NCI-H524 (cell line): ENCODE results near the gene ZBTB8A.
"Not testable (repeated sequence)": the region's sequence is repeated elsewhere in the genome, so short reads cannot be mapped to it uniquely, and the experiment has no call there.

Experiments
- DNase-seq, 2 experiments: peaks; one replicate each; lab custom pipeline; 2025; lab: John Stamatoyannopoulos, UW

Gene ZBTB8A

DNA sequence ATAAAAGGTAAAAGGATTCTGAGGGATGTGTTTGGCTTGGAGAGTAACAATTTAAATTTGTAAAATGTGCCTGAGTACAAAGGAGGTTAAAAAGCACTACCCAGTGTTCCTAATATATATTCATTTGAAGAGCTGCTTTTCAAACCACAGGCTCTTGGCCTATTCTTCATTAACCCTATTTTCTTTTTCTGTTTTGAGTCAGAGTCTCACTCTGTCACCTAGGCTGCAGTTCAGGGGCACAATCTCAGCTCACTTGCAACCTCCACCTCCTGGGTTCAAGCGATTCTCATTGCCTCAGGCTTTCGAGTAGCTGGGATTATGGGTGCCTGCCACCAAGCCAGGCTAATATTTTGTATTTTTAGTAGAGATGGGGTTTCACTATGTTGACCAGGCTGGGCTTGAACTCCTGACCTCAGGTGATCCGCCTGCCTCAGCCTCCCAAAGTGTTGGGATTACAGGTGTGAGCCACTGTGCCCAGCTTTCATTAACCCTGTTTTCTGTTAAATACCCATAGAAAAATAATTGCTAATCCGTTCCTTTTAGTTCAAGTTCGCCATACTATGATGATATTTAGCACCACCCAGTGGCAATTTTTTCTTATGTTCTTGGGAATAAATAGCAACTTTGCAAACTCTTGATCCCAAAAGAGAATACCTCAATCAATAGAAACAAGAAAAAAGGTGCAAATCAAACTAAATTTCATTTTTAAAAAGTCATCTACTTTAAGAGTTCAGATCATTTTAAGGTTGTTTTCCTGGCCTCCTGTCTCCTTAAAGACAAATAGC lies 80.7 kb downstream of the ZBTB8A start:
- no peak for DNase-seq

GRCh38 chr1:32622205-32622604 lies 83.0 kb downstream of the ZBTB8A start:
- DNase-seq: no peak

DNA sequence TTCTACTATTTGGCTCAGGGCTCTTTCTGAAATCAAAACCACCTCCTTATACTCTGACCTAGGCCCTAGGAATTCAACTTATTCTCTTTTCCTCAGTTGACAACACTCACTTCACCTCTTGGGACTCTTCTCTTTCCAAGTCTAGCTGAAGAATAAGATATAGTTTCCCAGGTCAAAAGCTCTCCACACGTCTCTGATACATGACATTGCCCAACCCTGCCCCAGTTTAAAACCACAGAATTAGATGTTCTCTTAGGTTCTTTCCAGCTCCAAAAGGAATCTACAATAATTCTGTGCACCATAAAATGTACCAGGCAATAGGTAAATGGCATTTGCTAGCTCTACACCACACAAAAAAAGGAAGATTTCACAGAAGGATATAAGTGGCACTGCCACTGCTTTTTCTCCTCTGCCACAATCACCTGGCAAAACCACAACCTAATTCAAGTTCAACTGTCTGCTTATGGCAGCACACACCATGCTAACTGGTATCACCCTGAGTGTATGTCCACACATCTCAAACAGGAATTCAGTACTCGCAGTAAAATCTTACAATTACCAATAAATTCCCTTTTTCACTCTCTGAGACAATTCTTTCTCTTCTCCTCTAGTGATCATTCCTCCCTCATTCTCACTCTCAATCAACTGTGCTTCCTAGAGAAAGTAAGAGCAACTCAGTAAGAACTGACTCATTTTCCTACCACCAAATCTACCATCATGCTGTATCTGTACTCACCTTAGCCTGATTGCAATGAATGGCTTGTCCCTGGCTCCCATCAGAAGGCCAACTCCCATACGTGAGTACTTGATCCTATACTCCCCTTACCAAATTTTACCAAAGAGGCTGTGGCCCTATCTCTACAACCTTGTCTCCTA lies 83.8 kb downstream of the ZBTB8A start:
- no peak for DNase-seq

DNA sequence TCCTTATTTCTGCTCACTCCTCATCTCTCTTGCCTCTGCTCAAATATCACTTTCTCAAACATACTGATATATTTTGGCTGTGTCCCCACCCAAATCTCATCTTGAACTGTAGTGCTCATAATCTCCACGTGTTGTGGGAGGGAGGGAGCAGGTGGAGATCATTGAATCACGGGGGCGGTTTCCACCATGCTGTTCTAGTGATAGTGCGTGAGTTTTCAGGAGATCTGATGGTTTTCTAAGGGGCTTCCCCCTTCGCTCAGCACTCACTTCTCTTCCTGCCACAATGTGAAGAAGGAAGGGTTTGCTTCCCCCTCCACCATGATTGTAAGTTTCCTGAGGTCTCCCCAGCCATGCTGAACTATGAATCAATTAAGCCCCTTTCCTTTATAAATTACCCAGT lies 84.5 kb downstream of the ZBTB8A start:
- no peak for DNase-seq

DNA sequence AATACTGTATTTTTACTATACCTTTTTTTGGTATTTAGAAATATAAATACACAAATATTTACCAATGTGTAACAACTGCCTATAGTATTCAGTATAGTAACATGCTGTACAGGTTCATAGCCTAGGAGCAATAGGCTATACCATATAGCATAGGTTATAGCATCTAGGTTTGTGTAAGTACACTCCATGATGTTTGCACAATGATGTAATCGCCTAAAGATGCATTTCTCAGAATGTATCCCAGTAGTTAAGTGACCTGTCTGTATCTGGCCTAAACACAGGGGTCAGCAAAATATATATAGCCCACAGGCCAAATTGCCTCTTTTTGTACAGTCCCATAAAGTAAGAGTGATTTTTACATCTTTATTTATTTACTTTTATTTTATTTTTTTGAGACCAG lies 86.9 kb downstream of the ZBTB8A start:
- no peak for DNase-seq

DNA sequence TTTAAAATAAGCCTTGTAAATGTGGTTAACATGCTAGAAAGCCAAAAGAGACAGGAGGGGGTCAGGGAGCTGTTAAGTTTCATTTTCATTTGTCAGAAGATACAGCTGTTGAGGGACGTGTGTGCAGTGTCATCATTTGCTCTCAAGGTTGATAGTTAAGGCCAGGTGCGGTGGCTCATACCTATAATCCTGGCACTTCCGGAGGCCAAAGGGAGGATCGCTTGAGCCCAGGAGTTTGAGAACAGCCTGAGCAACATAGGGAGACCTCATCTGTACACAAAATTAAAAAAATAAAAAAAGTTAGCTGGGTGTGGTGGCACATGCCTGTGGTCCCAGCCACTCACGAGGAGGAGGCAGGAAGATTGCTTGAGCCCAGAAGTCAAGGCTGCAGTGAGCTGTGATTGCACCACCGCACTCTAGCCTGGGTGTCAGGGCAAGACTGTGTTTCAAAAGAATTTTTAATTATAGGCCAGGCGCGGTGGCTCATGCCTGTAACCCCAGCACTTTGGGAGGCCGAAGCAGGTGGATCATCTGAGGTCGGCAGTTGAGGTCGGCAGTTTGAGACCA lies 88.5 kb downstream of the ZBTB8A start:
- DNase-seq: no peak

- DNase-seq: not testable (repeated sequence)
Observed at GRCh38 chr1:32630173-32630572, 90.9 kb downstream of the ZBTB8A start.

DNA sequence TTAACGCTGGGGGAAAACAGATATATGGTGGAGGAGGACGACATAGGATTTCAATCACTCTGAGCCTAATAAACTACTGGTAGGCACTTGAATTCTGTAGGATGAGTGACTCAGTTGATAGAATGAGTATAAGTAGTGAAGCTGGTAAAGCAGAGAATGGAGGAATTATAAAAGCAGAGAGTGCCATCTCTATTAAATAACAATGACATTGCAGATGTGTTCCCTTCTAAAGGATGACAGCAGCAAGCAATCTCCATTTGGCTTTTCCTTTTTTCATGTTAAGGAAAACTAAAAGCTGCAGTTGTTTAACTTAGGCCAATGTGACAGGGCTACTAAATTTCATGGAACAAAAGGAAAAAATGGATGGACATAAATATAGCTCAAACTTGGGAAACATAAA lies 93.6 kb downstream of the ZBTB8A start:
- DNase-seq: no peak

GRCh38 chr1:32635508-32636277 lies 96.5 kb downstream of the ZBTB8A start:
- no peak for DNase-seq

GRCh38 chr1:32636914-32637645 lies 97.9 kb downstream of the ZBTB8A start:
- DNase-seq: no peak

GRCh38 chr1:32639489-32640075 lies 100.4 kb downstream of the ZBTB8A start:
- no peak for DNase-seq

- not testable (repeated sequence) for DNase-seq
Observed at GRCh38 chr1:32642292-32642827, 103.1 kb downstream of the ZBTB8A start.

GRCh38 chr1:32644426-32644825 lies 105.2 kb downstream of the ZBTB8A start:
- no peak for DNase-seq

DNA sequence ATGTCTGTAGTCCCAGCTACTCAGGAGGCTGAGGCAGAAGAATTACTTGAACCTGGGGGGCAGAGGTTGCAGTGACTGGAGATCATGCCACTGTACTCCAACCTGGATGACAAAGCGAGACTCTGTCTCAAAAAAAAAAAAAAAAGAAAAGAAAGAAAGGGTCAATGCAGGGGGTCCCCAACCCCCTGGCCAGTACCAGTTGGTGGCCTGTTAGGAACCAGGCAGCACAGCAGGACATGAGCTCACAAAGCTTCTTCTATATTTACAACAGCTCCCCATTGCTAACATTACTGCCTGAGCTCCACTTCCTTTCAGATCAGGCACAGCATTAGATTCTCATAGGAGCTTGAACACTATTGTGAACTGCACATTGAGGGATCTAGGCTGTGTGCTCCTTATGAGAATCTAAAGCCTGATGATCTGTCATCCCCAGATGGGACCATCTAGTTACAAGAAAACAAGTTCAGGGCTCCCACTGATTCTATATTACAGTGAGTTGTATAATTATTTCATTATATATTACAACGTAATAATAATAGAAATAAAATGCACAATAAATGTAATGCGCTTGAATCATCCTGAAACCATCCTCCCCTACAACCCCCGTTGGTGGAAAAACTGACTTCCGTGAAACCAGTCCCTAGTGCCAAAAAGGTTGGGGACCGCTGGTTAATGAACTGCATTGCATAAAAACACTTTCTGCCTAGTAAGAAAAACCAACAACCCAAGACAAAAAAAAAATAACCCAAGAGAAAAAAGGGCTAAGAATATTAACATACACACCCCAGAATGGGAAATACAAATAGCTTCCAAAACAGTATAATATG lies 108.3 kb downstream of the ZBTB8A start:
- DNase-seq: no peak

- peak; percentile 87 to 92 for DNase-seq
Observed at GRCh38 chr1:32650248-32650751, 111.1 kb downstream of the ZBTB8A start, which contains the start of gene ZBTB8OS. Gene ZBTB8OS (minus strand): TSS chr1:32650550. CDS start chr1:32650529, 21 bp downstream.

DNA sequence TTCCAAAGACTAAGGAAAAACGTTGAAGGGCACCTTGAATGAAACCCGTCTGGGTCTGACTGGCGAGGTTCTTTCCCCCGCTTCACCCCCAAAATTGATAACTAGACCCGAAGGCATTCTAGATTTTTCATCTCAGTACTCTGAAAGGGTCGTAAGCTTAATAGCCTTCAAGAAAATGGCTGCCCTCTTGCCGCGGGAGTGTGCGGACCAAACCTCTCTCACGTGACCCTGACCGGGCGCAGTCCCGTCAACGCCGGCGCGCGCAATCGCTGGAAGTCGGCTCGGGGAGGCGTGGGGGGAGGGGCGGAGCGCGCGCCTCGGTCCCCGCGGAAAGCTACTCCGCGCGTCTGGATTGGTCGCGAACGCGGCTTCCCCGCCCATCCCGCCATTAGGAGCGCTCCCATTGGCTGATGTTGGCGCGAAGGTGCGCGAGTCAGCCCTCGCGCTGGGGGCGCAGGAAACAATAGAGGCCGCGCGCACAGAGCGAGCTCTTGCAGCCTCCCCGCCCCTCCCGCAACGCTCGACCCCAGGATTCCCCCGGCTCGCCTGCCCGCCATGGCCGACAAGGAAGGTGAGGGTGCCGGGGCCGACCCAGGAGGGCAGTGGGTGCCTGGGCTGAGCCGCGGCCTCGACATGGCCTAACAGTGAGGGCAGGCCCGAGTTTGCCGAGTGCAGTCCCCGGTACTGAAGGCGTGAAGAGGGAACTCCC lies 111.7 kb downstream of the ZBTB8A start, which contains the start of gene RBBP4:
Gene RBBP4 (plus strand): TSS at position 457 of the 709 bp plus-strand sequence. CDS start 99 bp downstream, at position 556.
- DNase-seq: peak; percentile 94 to 97

DNA sequence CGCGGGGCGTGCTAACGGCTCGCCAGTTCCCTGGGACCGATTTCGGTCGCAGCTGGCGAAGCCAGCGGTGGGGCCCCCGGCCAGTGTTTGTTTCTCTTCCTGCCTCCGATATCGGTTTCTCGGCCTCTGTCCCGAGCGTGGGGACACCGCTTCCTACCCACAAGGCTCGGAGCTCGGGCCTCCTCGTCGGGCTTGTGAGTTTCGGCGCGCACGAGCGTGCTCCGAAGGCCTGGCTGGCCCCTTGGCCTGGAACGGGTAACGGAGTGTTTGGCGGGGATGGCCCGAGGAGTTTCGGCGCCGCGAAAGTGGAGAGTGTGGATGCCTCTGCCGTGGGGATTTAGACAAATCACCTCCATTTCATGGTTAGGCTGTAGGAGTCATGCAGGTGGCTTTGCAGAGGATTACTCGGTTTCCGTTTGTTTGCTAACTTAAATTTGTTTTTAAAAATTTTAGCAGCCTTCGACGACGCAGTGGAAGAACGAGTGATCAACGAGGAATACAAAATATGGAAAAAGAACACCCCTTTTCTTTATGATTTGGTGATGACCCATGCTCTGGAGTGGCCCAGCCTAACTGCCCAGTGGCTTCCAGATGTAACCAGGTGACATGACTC lies 112.3 kb downstream of the ZBTB8A start:
- no peak for DNase-seq
